NCI-H1092 (cell line): ENCODE measurements around the gene ENAH.
"Not testable (repeated sequence)": the region's sequence is repeated elsewhere in the genome, so short reads cannot be mapped to it uniquely, and the experiment has no call there.

Experiments used
- DNase-seq: peaks from one replicate; lab custom pipeline; 2025; lab: John Stamatoyannopoulos, UW

ENAH gene

GRCh38 chr1:225486856-225487255, 166.1 kb downstream of the ENAH start:
- DNase-seq: no peak

GRCh38 chr1:225485991-225486530, 166.9 kb downstream of the ENAH start:
- no peak for DNase-seq

- DNase-seq: no peak
These were observed 167.7 kb downstream of the ENAH start for GRCh38 chr1:225485226-225485625.

- no peak for DNase-seq
These were observed 168.2 kb downstream of the ENAH start for GRCh38 chr1:225484657-225485214.

GRCh38 chr1:225483818-225484656, 168.9 kb downstream of the ENAH start:
- DNase-seq: no peak

GRCh38 chr1:225482421-225482950, 170.4 kb downstream of the ENAH start:
- no peak for DNase-seq

GRCh38 chr1:225481738-225482137, 171.2 kb downstream of the ENAH start:
- DNase-seq: no peak

- no peak for DNase-seq
These were observed 172.0 kb downstream of the ENAH start for GRCh38 chr1:225480825-225481434.

- no peak for DNase-seq
These were observed 172.8 kb downstream of the ENAH start for GRCh38 chr1:225479996-225480720.

- DNase-seq: no peak
These were observed 173.6 kb downstream of the ENAH start for GRCh38 chr1:225479341-225479740.

- no peak for DNase-seq
These were observed 175.5 kb downstream of the ENAH start for GRCh38 chr1:225477296-225477911.

- no peak for DNase-seq
These were observed 176.4 kb downstream of the ENAH start for GRCh38 chr1:225476538-225476988.

GRCh38 chr1:225476100-225476511, 176.8 kb downstream of the ENAH start:
- no peak for DNase-seq

GRCh38 chr1:225474986-225475820, 177.7 kb downstream of the ENAH start:
- DNase-seq: peak; percentile 32

GRCh38 chr1:225474439-225474985, 178.4 kb downstream of the ENAH start:
- no peak for DNase-seq

- DNase-seq: not testable (repeated sequence)
These were observed 179.1 kb downstream of the ENAH start for GRCh38 chr1:225473676-225474438.

- not testable (repeated sequence) for DNase-seq
These were observed 179.7 kb downstream of the ENAH start for GRCh38 chr1:225473266-225473665.

GRCh38 chr1:225471453-225472301, 181.2 kb downstream of the ENAH start:
- no peak for DNase-seq

- no peak for DNase-seq
These were observed 181.8 kb downstream of the ENAH start for GRCh38 chr1:225471109-225471452.
